IMR-90 (cell line): Measurements from ENCODE around the gene TGM2. TPM values are rescaled to one million over a fixed set of nuclear protein-coding genes. Genes with fewer than 3 reads are reported as not detected.

Source experiments
- ATAC-seq: fragments of 200-7000 bp; cut with Tn5 transposase; 2 replicates; pipeline ENCODE4 v1.9.1; 2020; ENCODE audit warnings: low read depth, mild to moderate bottlenecking, moderate library complexity
- BruUV-seq: library from RNA; stranded (reverse); fragments of 400-500 nt; replicated peaks from 2 replicates; lab custom pipeline; 2021; lab: Mats Ljungman, UMichigan
- CTCF ChIA-PET: fragments of 300-600 bp; formaldehyde crosslinking; extraction: SDS; loops from one replicate; lab custom pipeline; 2021; ENCODE audit warnings: antibody characterized with exemption; lab: Yijun Ruan, JAX
- POLR2A ChIA-PET: fragments of 300-600 bp; sonication (Branson Sonifier 250); formaldehyde crosslinking; loops from one replicate; lab custom pipeline; 2022; ENCODE audit warnings: antibody characterized with exemption; ENCODE audit not compliant: unreplicated experiment; lab: Charles Lee
- DNase-seq: peaks from one replicate; pipeline ENCODE4 v3.0.0; 2013
- H2AFZ ChIP-seq: replicated peaks from 2 replicates; pipeline ENCODE3; 2013; ENCODE audit warnings: low read length, mild to moderate bottlenecking; ENCODE audit not compliant: poor library complexity
- H2AK5ac ChIP-seq: 2 replicates; pipeline ENCODE4 v1.6.1; 2013; ENCODE audit warnings: low read depth, low read length, inconsistent platforms
- H2AK9ac ChIP-seq: replicated peaks from 2 replicates; pipeline ENCODE3; 2013; ENCODE audit warnings: mild to moderate bottlenecking, low read depth, low read length, moderate library complexity; ENCODE audit not compliant: poor library complexity
- H2BK120ac ChIP-seq: 2 replicates; pipeline ENCODE4 v1.6.1; 2013; ENCODE audit warnings: low read depth, low read length, inconsistent platforms
- H2BK15ac ChIP-seq: 3 replicates; pipeline ENCODE4 v1.6.1; 2013; ENCODE audit warnings: low read depth, low read length, inconsistent platforms
- H2BK20ac ChIP-seq: 2 replicates; pipeline ENCODE4 v1.6.1; 2013; ENCODE audit warnings: low read depth, mild to moderate bottlenecking, inconsistent platforms, low read length, moderate library complexity
- H2BK5ac ChIP-seq: 2 replicates; pipeline ENCODE4 v1.6.1; 2013; ENCODE audit warnings: mild to moderate bottlenecking, low read depth, low read length, inconsistent platforms; ENCODE audit not compliant: poor library complexity, severe bottlenecking
- H3K14ac ChIP-seq: replicated peaks from 2 replicates; pipeline ENCODE4 v1.6.1; 2013; ENCODE audit warnings: low read depth, low read length, inconsistent platforms
- H3K18ac ChIP-seq: 2 replicates; pipeline ENCODE4 v1.6.1; 2013; ENCODE audit warnings: low read depth, low read length, control low read depth
- H3K23ac ChIP-seq: 2 replicates; pipeline ENCODE4 v1.6.1; 2013; ENCODE audit warnings: low read depth, low read length, inconsistent platforms
- H3K27ac ChIP-seq: 2 replicates; pipeline ENCODE4 v1.5.1; 2013; ENCODE audit warnings: mild to moderate bottlenecking, control low read depth, low read length; ENCODE audit not compliant: insufficient read depth
- H3K27me3 ChIP-seq: 2 replicates; pipeline ENCODE4 v1.6.1; 2013; ENCODE audit warnings: low read length; ENCODE audit not compliant: control insufficient read depth, insufficient read depth
- H3K36me3 ChIP-seq: 2 replicates; pipeline ENCODE4 v1.6.1; 2013; ENCODE audit warnings: low read length, mixed read lengths; ENCODE audit not compliant: control insufficient read depth, insufficient read depth
- H3K4ac ChIP-seq: 2 replicates; pipeline ENCODE4 v1.6.1; 2013; ENCODE audit warnings: low read depth, low read length, inconsistent platforms
- H3K4me1 ChIP-seq: 2 replicates; pipeline ENCODE4 v1.6.1; 2013; ENCODE audit warnings: low read length, mixed read lengths; ENCODE audit not compliant: control insufficient read depth, insufficient read depth
- H3K4me2 ChIP-seq: 2 replicates; pipeline ENCODE4 v1.6.1; 2013; ENCODE audit warnings: low read depth, mild to moderate bottlenecking, control low read depth, low read length, moderate library complexity
- H3K4me3 ChIP-seq: 2 replicates; pipeline ENCODE4 v1.5.1; 2013; ENCODE audit warnings: low read depth, mild to moderate bottlenecking, control low read depth, low read length, moderate library complexity; ENCODE audit not compliant: insufficient read depth
- H3K56ac ChIP-seq: 2 replicates; pipeline ENCODE4 v1.6.1; 2013; ENCODE audit warnings: low read length, inconsistent platforms; ENCODE audit not compliant: insufficient read depth; ENCODE audit errors: extremely low read depth
- H3K79me1 ChIP-seq, 2 experiments: 2 replicates each; pipeline ENCODE4 v1.6.1; 2013; ENCODE audit warnings: low read length in 2 of 2, inconsistent platforms in 1 of 2, low read depth in 1 of 2
- H3K9ac ChIP-seq: 2 replicates; pipeline ENCODE4 v1.6.1; 2013; ENCODE audit warnings: low read depth, low read length, control low read depth
- H3K9me1 ChIP-seq: 2 replicates; pipeline ENCODE4 v1.6.1; 2013; ENCODE audit warnings: low read length, inconsistent platforms; ENCODE audit not compliant: insufficient read depth
- H3K9me3 ChIP-seq: 2 replicates; pipeline ENCODE4 v1.6.1; 2013; ENCODE audit warnings: low read length; ENCODE audit not compliant: control insufficient read depth, insufficient read depth
- H4K20me1 ChIP-seq: 2 replicates; pipeline ENCODE4 v1.6.1; 2013; ENCODE audit warnings: low read length, inconsistent platforms; ENCODE audit not compliant: insufficient read depth
- H4K5ac ChIP-seq: 2 replicates; pipeline ENCODE4 v1.6.1; 2013; ENCODE audit warnings: mild to moderate bottlenecking, low read depth, low read length, control low read depth
- H4K8ac ChIP-seq, 2 experiments: 2 replicates each; pipeline ENCODE4 v1.6.1; 2013; ENCODE audit warnings: low read depth in 2 of 2, low read length in 2 of 2, control low read depth in 1 of 2, inconsistent platforms in 1 of 2
- H4K91ac ChIP-seq: 2 replicates; pipeline ENCODE4 v1.6.1; 2013; ENCODE audit warnings: low read depth, low read length, inconsistent platforms; ENCODE audit not compliant: insufficient read depth
- BHLHE40 ChIP-seq: fragments of 150-350 bp; IDR thresholded peaks from 2 replicates; pipeline ENCODE4 v1.6.1; 2016; ENCODE audit warnings: mild to moderate bottlenecking, low read depth, low read length
- CEBPB ChIP-seq: IDR thresholded peaks from 2 replicates; pipeline ENCODE4 v1.6.1; 2012; ENCODE audit warnings: low read depth, low read length, improper control_type of control experiment
- CHD1 ChIP-seq: IDR thresholded peaks from 2 replicates; pipeline ENCODE4 v1.6.1; 2012; ENCODE audit warnings: low read depth, low read length, improper control_type of control experiment
- MAFK ChIP-seq: IDR thresholded peaks from 2 replicates; pipeline ENCODE4 v1.6.1; 2012; ENCODE audit warnings: low read depth, low read length, improper control_type of control experiment
- NFE2L2 ChIP-seq: fragments of 150-350 bp; IDR thresholded peaks from 2 replicates; pipeline ENCODE4 v1.6.1; 2016; ENCODE audit warnings: low read depth, mild to moderate bottlenecking, low read length
- RCOR1 ChIP-seq: IDR thresholded peaks from 2 replicates; pipeline ENCODE4 v1.6.1; 2012; ENCODE audit warnings: mild to moderate bottlenecking, low read length, improper control_type of control experiment; ENCODE audit not compliant: insufficient replicate concordance
- RFX5 ChIP-seq: IDR thresholded peaks from 2 replicates; pipeline ENCODE4 v1.8.0; 2012; ENCODE audit warnings: low read depth, mild to moderate bottlenecking, low read length, moderate library complexity
- SMC3 ChIP-seq: fragments of 150-350 bp; IDR thresholded peaks from 2 replicates; pipeline ENCODE4 v1.6.1; 2016; ENCODE audit warnings: low read depth, mild to moderate bottlenecking, antibody characterized with exemption, low read length, moderate library complexity
- WGBS, 2 experiments: methylation state at CpG; one replicate each; pipeline versions ENCODE4 v1.1.5 to v1.1.7; 2013; ENCODE audit warnings: missing lambda C conversion rate in 2 of 2; ENCODE audit not compliant: insufficient read length in 1 of 2; ENCODE audit errors: extremely low coverage in 2 of 2; 5-methylcytosine and 5-hydroxymethylcytosine counted together
- dilution Hi-C: fragments of 300-500 bp; cut with HindIII; formaldehyde crosslinking; loops from one replicate; pipeline ENCODE4 v1.14.3; 2018; ENCODE audit warnings: low sequenced_read_pairs; ENCODE audit not compliant: unreplicated experiment
- in situ Hi-C: fragments of 300-500 bp; cut with MboI; formaldehyde crosslinking; loops from 3 replicates; pipeline ENCODE4 v1.14.3; 2019; ENCODE audit warnings: low sequenced_read_pairs, inconsistent platforms, mixed read lengths
- intact Hi-C: fragments of 100-400 bp; cut with micrococcal nuclease; formaldehyde crosslinking; loops from 2 replicates; pipeline ENCODE4 v1.10.0; 2022
- polyA plus RNA-seq, 3 experiments: library from polyadenylated mRNA; depleted of rRNA; stranded (reverse); fragments of >200 nt; gene quantifications; 2 replicates each; pipeline ENCODE4 v1.2.3, GENCODE V29; 2012; ENCODE audit warnings: low replicate concordance in 1 of 3
- total RNA-seq: library from RNA; depleted of rRNA; stranded (reverse); fragments of >200 nt; gene quantifications from 2 replicates; pipeline ENCODE4 v1.2.3, GENCODE V29; 2012

TGM2 gene
- total and polyA plus RNA-seq, 2 of the 4 experiments (the other 2 are of a cell fraction), result 239 to 268 TPM

- no peak overlapping the region for H3K56ac ChIP-seq
- no peak overlapping the region for H3K18ac ChIP-seq
- no peak overlapping the region for H2AFZ ChIP-seq
- TF ChIP-seq RFX5, result no peak
- TF ChIP-seq MAFK, result no peak
- no peak for TF ChIP-seq CEBPB
- no peak for TF ChIP-seq CHD1
- TF ChIP-seq SMC3, result no peak
- TF ChIP-seq RCOR1, result no peak
- TF ChIP-seq BHLHE40, result no peak
- no peak for TF ChIP-seq NFE2L2
- no peak overlapping the region for H4K5ac ChIP-seq
- H2BK5ac ChIP-seq, result no peak overlapping the region
- in situ Hi-C loops (no loop called here), intact Hi-C loops (no loop called here), dilution Hi-C loops (no loop called here)
- no peaks in the 10 kb centered on the region for H4K20me1 ChIP-seq
- peaks cover 21% of the 10 kb centered on the region for H3K4me1 ChIP-seq
- H3K9me3 ChIP-seq, result no peaks in the 10 kb centered on the region
- no peak overlapping the region for H4K91ac ChIP-seq
- peaks cover 4 to 37% of the 10 kb centered on the region in 2 experiments; a peak in 3 of 4 replicates for H3K79me1 ChIP-seq
- H3K4ac ChIP-seq, result no peak overlapping the region
- no peak overlapping the region for H3K4me2 ChIP-seq
- BruUV-seq, result no TSS peak
- ChIA-PET POLR2A (no interaction called here), CTCF (no interaction called here)
- WGBS, 2 experiments, result 74% methylated on average over 4 of the region's 9 CpGs; no CpG with 5 or more reads in 1 of the 2 experiments
- DNase-seq (no peak), ATAC-seq (no peak)
- no peak overlapping the region; the same call in 2 of the 3 replicates for H2BK15ac ChIP-seq
- no peak overlapping the region for H2BK120ac ChIP-seq
- no peak overlapping the region for H3K9ac ChIP-seq
- no peak overlapping the region for H3K27ac ChIP-seq
- H3K14ac ChIP-seq, result no peak overlapping the region
- H3K36me3 ChIP-seq, result peaks cover 61% of the 10 kb centered on the region
- 0 out of 2 replicates have a peak overlapping the region, but pooled peaks have one; percentile 23 for H2BK20ac ChIP-seq
- H3K23ac ChIP-seq, result no peak overlapping the region
- H2AK5ac ChIP-seq, result peak overlapping the region; percentile 55
- no peak overlapping the region for H3K4me3 ChIP-seq
- H2AK9ac ChIP-seq, result no peak overlapping the region
- H3K9me1 ChIP-seq, result peaks cover 30% of the 10 kb centered on the region
- H3K27me3 ChIP-seq, result no peaks in the 10 kb centered on the region
- no peak overlapping the region for H4K8ac ChIP-seq
These were observed 17.9 kb downstream of the TGM2 start for GRCh38 chr20:38147163-38147562.
